ENCODE results near the gene STUB1. TPM values are rescaled to one million over a fixed set of nuclear protein-coding genes. Genes with fewer than 3 reads are reported as not detected.
"Not testable (repeated sequence)": the region's sequence is repeated elsewhere in the genome, so short reads cannot be mapped to it uniquely, and the experiment has no call there.

The STUB1 gene
- total and polyA plus RNA-seq, 5 donors = 114 to 126 (median 119) TPM

DNA sequence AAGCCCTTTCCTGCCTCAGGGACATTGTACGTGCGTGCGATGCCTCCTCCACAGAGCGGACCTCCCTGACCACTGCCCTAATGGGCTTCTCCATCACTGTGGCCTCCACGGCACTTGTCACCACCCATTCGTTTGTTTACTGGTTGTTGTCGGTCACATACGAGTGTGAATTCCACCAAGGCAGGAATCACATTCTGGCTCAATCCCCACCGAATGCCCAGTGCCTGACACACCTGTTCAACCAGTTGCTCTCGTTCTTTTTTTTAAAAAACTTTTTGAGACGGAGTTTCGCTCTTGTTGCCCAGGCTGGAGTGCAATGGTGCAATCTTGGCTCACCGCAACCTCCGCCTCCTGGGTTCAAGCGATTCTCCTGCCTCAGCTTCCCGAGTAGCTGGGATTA lies 11.0 kb downstream of the STUB1 start:
- ATAC-seq; H3K9me3 ChIP-seq (ENCODE audit: control insufficient read depth, low read length); H3K4me3 ChIP-seq (ENCODE audit: low read length); H3K27me3 ChIP-seq (ENCODE audit: control insufficient read depth, insufficient read depth); H3K27ac ChIP-seq (ENCODE audit: low read length); DNase-seq; intact Hi-C loops (cut with DNase I): not testable (repeated sequence)
- WGBS = 90% methylated on average over 16 of the region's 16 CpGs
- H3K4me1 ChIP-seq (ENCODE audit: control insufficient read depth, insufficient read depth, low read length) = peaks cover 10% of the 10 kb centered on the region

GRCh38 chr16:692356-693108 lies 12.3 kb downstream of the STUB1 start:
- no peak overlapping the region for H3K4me3 ChIP-seq (ENCODE audit: low read length)
- no peaks in the 10 kb centered on the region for H3K27me3 ChIP-seq (ENCODE audit: control insufficient read depth, insufficient read depth)
- no peaks in the 10 kb centered on the region for H3K9me3 ChIP-seq (ENCODE audit: control insufficient read depth, low read length)
- intact Hi-C loops (cut with DNase I) = no loop called here
- ATAC-seq (no peak), DNase-seq (no peak)
- peaks cover 10% of the 10 kb centered on the region for H3K4me1 ChIP-seq (ENCODE audit: control insufficient read depth, insufficient read depth, low read length)
- no peak overlapping the region for H3K27ac ChIP-seq (ENCODE audit: low read length)
- 65% methylated on average over 10 of the region's 10 CpGs for WGBS

DNA sequence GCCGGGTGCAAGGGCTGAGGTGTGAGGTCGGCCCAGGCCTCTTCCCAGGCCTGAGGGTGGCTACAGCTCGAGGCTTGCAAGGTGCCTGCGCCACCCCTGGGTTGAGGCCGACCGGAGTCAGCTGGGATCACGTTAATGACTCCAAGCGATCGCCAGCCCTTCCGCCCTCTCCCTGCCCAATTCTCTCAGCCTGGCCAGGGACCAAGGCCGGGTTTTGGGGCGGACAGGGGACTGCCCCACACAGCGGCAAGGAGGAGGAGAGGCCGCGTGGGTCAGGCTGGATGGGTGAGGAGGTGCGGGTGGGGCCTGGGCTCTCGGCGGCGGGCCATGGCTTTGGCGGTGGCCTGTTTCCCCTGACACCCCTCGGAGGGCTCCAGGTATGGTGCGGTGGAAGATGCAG lies 13.2 kb downstream of the STUB1 start:
- ATAC-seq (no peak), DNase-seq (no peak)
- H3K9me3 ChIP-seq (ENCODE audit: control insufficient read depth, low read length) = no peaks in the 10 kb centered on the region
- WGBS = 39% methylated on average over 22 of the region's 22 CpGs
- no peak overlapping the region for H3K4me3 ChIP-seq (ENCODE audit: low read length)
- intact Hi-C loops (cut with DNase I) = no loop called here
- H3K4me1 ChIP-seq (ENCODE audit: control insufficient read depth, insufficient read depth, low read length) = peaks cover 10% of the 10 kb centered on the region
- no peaks in the 10 kb centered on the region for H3K27me3 ChIP-seq (ENCODE audit: control insufficient read depth, insufficient read depth)
- H3K27ac ChIP-seq (ENCODE audit: low read length) = no peak overlapping the region

GRCh38 chr16:693766-694165 lies 13.6 kb downstream of the STUB1 start:
- H3K4me3 ChIP-seq (ENCODE audit: low read length) = no peak overlapping the region
- WGBS = 9% methylated on average over 36 of the region's 37 CpGs
- intact Hi-C loops (cut with DNase I) = no loop called here
- H3K27ac ChIP-seq (ENCODE audit: low read length) = no peak overlapping the region
- DNase-seq = no peak
- H3K9me3 ChIP-seq (ENCODE audit: control insufficient read depth, low read length) = no peaks in the 10 kb centered on the region
- no peaks in the 10 kb centered on the region for H3K27me3 ChIP-seq (ENCODE audit: control insufficient read depth, insufficient read depth)
- H3K4me1 ChIP-seq (ENCODE audit: control insufficient read depth, insufficient read depth, low read length) = peaks cover 10% of the 10 kb centered on the region
- ATAC-seq = no peak

- intact Hi-C loops (cut with DNase I) = no loop called here
- Histone ChIP-seq H3K4me1 (ENCODE audit: control insufficient read depth, insufficient read depth, low read length) (peaks cover 9% of the 10 kb centered on the region), H3K27ac (ENCODE audit: low read length) (no peak overlapping the region), H3K4me3 (ENCODE audit: low read length) (no peak overlapping the region), H3K9me3 (ENCODE audit: control insufficient read depth, low read length) (no peaks in the 10 kb centered on the region), H3K27me3 (ENCODE audit: control insufficient read depth, insufficient read depth) (no peaks in the 10 kb centered on the region)
- WGBS = 3% methylated on average over 61 of the region's 64 CpGs
- DNase-seq (no peak), ATAC-seq (no peak)
Observed at GRCh38 chr16:694187-694862, 14.1 kb downstream of the STUB1 start.

- no peak for DNase-seq
- no peak overlapping the region for H3K27ac ChIP-seq (ENCODE audit: low read length)
- no peak for ATAC-seq
- H3K4me3 ChIP-seq (ENCODE audit: low read length) = peak overlapping the region; percentile 8
- H3K27me3 ChIP-seq (ENCODE audit: control insufficient read depth, insufficient read depth) = no peaks in the 10 kb centered on the region
- no peaks in the 10 kb centered on the region for H3K9me3 ChIP-seq (ENCODE audit: control insufficient read depth, low read length)
- intact Hi-C loops (cut with DNase I) = no loop called here
- peaks cover 6% of the 10 kb centered on the region for H3K4me1 ChIP-seq (ENCODE audit: control insufficient read depth, insufficient read depth, low read length)
- WGBS = 1% methylated on average over 37 of the region's 37 CpGs
Observed at GRCh38 chr16:694863-695354, 14.7 kb downstream of the STUB1 start.

GRCh38 chr16:695355-696089 lies 15.3 kb downstream of the STUB1 start:
- ATAC-seq (peak in 1 of 2 donors; percentile 10), DNase-seq (no peak)
- Histone ChIP-seq H3K27ac (ENCODE audit: low read length) (no peak overlapping the region), H3K27me3 (ENCODE audit: control insufficient read depth, insufficient read depth) (no peaks in the 10 kb centered on the region), H3K9me3 (ENCODE audit: control insufficient read depth, low read length) (no peaks in the 10 kb centered on the region), H3K4me1 (ENCODE audit: control insufficient read depth, insufficient read depth, low read length) (peaks cover 6% of the 10 kb centered on the region), H3K4me3 (ENCODE audit: low read length) (peak overlapping the region; percentile 8)
- intact Hi-C loops (cut with DNase I) = no loop called here
- WGBS = 2% methylated on average over 71 of the region's 71 CpGs

DNA sequence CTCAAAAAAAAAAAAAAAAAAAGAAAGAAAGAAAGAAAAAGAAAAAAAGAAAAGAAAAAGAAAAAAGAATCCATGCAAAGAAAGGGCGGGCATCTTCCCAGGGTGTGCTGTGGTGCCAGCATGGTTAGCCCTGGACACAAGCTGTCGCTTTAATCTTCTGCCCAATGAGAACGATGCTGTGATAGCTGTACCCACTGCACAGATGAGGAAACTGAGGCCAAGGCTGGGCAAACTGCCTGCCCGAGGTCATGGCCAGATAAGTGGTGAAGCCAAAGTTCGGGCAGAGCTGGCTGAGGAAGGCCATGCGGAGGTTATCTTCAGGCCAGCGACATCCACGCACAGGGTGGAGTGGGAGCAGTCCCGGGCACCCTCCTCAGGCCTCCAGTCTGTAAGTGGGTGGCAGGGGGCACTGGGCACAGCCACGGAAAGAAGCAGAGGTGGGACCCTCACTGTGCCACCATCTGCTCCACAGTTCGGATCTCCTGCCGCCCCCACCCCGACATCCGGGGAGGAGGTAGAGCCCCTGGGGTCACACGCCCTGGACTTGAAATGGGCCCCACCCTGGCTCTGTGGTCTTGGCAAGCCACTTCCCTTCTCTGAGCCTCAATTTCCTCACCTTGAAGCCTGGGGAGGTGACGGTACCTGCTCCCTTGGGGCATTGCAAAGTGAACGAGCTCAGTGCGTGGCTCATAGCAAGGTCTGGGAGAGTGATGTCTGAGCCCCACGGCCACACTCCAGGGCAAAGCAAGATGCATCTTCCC lies 18.9 kb downstream of the STUB1 start:
- WGBS = 71% methylated on average over 19 of the region's 19 CpGs
- intact Hi-C loops (cut with DNase I) = no loop called here
- DNase-seq (no peak), ATAC-seq (no peak)
- Histone ChIP-seq H3K4me1 (ENCODE audit: control insufficient read depth, insufficient read depth, low read length) (peaks cover 6% of the 10 kb centered on the region), H3K27ac (ENCODE audit: low read length) (no peak overlapping the region), H3K4me3 (ENCODE audit: low read length) (no peak overlapping the region), H3K9me3 (ENCODE audit: control insufficient read depth, low read length) (no peaks in the 10 kb centered on the region), H3K27me3 (ENCODE audit: control insufficient read depth, insufficient read depth) (no peaks in the 10 kb centered on the region)

GRCh38 chr16:700684-701584 lies 20.7 kb downstream of the STUB1 start:
- H3K4me3 ChIP-seq (ENCODE audit: low read length) = no peak overlapping the region
- no peaks in the 10 kb centered on the region for H3K4me1 ChIP-seq (ENCODE audit: control insufficient read depth, insufficient read depth, low read length)
- intact Hi-C loops (cut with DNase I) = no loop called here
- no peak overlapping the region for H3K27ac ChIP-seq (ENCODE audit: low read length)
- no peaks in the 10 kb centered on the region for H3K9me3 ChIP-seq (ENCODE audit: control insufficient read depth, low read length)
- 5% methylated on average over 76 of the region's 76 CpGs for WGBS
- H3K27me3 ChIP-seq (ENCODE audit: control insufficient read depth, insufficient read depth) = no peaks in the 10 kb centered on the region
- ATAC-seq (peak; percentile 44 to 68), DNase-seq (no peak)

DNA sequence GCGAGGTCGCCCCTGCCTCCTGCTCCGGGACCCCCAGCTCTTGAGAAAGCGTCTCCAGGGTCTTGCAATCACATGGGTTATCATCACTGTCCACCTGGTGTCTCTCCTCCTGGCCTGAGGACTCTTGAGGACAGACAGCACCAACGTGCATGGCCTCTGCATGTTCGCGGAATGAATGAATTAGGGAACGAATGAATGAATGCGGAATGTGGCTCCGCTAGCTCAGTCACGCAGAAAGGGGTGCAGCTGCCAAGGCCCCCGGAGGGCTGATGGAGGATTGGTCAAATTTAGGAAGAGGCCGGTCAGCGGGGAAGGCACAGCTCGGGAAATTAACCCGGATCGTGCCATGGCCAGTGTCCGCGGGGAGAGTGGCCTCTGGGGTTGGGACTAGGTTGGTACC lies 22.1 kb downstream of the STUB1 start:
- H3K4me3 ChIP-seq (ENCODE audit: low read length) = no peak overlapping the region
- no peaks in the 10 kb centered on the region for H3K27me3 ChIP-seq (ENCODE audit: control insufficient read depth, insufficient read depth)
- DNase-seq = no peak
- no peak for ATAC-seq
- intact Hi-C loops (cut with DNase I) = no loop called here
- 83% methylated on average over 19 of the region's 19 CpGs for WGBS
- H3K27ac ChIP-seq (ENCODE audit: low read length) = no peak overlapping the region
- H3K9me3 ChIP-seq (ENCODE audit: control insufficient read depth, low read length) = no peaks in the 10 kb centered on the region
- no peaks in the 10 kb centered on the region for H3K4me1 ChIP-seq (ENCODE audit: control insufficient read depth, insufficient read depth, low read length)
